Measurements from ENCODE around the gene MSH3.

GRCh38 chr5:80739496-80739895 is 85.0 kb downstream of the MSH3 start:
- TF ChIP-seq POLR2A (IDR thresholded peaks at IDR 0.05; ENCODE audit: low read depth, low read length) (no peak), POLR2AphosphoS5 (IDR thresholded peaks at IDR 0.05; ENCODE audit: low read depth, low read length) (no peak)
